HG02840 (cell line): ENCODE measurements around the gene ALK.

Experiments used
- ATAC-seq: cut with Tn5 transposase; IDR thresholded peaks from one replicate; pipeline ENCODE4 v1.9.1; 2021; ENCODE audit warnings: mild to moderate bottlenecking, moderate library complexity, moderate number of reproducible peaks; ENCODE audit not compliant: unreplicated experiment, low FRiP score

ALK gene

DNA sequence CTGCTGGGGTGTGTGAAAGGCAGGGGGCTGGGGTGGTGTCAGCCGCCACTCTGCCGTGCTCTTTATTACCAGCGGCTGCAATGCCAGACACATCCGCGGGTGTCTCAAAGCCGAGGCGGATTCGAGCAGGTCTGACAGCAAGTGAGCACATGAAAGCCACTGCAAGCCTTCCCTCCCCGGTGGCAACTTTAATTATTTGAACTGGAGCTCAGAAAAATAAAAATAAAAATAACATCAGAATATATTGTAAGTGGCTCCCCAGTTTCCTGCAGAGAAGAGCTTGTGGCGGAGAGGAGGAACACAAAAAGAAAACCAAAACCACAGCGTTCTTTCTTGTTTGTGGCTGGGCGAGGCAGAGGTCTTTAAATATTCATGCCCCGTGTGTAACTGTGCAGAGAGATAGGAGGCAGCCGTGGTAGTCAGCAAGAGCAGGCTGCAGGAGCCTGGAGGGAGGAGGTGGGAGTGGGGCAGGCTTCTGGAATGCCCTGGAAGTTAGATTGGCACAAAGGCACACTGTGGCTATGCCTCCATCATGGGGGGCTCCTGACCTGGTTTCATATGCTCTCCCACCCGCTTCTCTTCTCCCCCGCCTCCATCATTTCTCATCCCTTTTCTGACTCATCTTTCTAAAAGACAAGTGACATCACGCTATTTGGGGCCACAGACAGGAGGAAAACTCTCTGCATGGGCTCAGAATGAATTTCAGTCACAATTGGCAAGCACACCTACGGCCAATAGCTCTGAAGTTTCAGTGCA is 606.4 kb downstream of the ALK start:
- ATAC-seq, result peak; percentile 77

DNA sequence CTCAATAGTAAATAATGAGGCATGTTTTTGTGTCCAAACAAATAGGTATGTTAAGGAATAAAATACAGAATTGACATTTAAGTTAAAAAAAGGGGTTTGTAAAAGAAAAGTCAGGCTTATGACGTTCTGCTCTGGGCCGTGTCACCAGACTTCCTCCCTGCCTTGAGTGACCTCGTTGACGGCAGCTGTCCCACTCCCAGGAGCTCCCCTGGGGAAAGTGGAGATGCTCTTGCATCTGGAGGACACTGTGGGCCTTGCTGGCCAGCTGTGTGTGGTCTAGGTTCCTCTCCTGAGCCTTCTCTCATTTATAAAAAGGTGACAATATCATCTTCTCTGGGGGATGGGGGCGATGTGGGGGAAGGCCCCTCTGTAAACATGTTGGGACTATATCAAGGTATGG is 609.9 kb downstream of the ALK start:
- ATAC-seq, result no peak

DNA sequence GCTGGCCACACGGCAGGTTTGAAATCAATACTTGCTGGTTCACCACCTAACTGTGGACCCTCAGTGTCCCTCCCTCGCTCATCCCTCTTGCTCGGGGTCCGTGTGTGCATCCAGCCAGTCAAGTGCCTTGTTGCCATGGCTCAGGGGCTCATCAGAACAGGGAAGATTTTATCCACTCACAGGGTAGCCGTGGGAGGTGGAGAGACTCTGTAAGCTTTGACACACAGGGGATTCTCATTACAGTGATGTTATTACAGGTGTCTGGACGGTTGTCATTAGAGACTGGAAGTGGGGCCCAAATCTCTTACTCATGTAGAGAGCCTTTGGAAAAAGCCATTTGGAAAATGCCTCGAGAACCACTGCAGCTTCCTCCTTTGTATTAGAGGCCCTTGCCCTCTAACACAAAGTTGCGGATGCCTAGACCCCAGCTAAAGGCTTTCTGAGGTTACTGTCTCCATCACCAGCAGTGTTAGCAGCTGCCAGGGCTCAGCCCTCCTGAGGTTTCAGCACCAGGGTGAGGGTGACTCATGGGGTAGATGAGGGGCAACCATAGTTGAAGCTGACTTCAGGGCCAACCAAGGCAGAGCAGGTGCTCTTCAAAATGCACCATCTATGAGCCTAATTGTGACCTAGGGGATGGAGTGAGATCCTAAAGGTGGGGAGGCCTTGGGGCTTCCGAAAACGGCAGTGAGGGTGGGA is 610.6 kb downstream of the ALK start:
- ATAC-seq, result no peak

DNA sequence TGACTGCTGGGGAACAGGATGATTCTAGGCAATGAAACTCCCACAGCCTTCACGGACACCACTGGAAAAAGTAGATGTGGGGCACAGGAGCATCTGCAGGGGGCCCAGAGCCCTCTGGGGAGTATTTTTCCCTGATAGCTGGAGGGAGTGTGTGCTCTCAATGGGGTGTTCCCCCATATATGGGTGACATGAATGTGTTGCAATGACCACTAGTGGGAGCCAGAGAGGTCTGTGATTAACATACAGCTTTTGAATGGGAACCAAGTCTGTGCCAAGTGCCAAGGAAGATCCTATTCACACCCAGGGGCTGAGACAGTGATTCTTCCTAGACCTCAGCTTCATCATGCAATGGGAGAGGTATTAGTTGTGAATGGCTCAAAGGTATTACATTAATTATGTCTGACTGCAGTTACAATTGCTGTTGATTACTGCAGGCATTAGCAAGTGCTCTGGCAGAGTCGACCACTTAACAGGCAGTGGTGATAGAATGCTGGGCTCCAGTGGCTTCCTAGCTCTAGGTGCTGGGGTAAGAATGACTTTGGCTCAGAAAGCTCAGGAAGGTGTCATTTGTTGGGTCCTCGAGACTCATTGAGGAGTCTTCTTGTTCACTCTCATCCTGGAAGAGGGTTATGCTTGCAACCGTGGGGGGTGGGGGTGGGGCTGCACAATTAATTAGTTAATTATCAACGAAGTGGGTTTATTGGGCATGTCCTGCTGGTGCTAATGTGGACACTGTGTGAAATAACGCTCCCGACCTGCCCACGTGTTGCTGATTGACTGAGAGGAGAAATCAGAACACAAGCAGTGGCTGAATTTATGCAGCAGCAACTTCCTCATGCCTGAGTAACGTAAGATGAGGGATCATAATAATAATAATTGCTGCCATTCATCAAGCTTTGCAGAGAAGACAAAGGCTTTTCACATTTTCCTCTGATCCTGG is 612.0 kb downstream of the ALK start:
- ATAC-seq, result no peak

DNA sequence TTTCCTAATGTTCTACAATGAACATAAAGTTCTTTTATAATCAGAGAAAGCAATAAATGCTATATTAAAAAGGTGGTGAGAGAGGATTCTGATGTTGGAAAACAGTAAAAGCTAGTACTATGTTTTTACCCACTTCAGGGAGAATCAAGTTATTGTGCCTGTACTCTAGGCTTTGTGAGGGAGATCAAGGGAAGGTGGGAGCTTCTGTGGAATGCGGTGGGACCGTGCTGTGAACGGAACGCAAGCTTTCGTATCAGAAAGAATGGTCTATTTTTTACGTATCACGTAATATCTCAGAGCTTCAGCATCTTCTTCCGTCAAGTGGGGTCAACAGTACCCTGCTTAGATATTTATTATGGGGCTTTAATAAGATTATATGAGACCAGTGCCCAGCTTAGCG is 613.0 kb downstream of the ALK start:
- ATAC-seq, result no peak

DNA sequence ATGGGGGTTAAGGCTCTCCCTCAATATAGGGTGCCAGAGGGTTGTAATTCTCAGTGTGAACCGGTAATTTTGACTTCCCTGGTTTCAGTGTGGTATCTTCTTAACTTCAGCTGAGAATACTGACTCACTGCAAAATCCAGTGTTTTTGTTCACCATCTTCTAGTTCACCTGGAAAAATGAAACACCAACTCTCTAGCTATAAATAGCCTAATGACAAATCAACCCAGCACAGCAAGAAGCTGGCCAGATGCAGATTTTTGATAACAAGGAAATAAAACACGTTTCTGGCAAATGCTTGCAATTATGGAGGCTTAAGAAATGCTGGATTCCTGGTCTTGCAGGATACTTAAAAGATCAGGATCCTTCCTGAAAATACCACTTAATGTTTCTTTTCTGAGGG is 613.9 kb downstream of the ALK start:
- no peak for ATAC-seq

DNA sequence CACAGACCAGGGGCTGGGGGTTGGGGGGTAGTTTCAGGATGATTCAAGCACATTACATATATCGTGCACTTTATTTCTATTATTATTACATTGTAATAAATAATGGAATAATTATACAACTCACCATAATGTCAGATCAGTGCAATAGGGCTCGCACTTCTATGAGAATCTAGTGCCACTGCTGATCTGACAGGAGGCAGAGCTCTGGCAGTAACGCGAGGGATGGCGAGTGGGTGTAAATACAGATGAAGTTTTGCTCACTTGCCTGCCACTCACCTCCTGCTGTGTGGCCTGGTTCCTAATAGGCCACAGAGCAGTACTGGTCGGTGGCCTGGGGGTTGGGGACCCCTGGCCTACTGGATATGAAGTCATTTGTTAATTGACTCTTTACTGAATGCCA is 615.6 kb downstream of the ALK start:
- no peak for ATAC-seq

DNA sequence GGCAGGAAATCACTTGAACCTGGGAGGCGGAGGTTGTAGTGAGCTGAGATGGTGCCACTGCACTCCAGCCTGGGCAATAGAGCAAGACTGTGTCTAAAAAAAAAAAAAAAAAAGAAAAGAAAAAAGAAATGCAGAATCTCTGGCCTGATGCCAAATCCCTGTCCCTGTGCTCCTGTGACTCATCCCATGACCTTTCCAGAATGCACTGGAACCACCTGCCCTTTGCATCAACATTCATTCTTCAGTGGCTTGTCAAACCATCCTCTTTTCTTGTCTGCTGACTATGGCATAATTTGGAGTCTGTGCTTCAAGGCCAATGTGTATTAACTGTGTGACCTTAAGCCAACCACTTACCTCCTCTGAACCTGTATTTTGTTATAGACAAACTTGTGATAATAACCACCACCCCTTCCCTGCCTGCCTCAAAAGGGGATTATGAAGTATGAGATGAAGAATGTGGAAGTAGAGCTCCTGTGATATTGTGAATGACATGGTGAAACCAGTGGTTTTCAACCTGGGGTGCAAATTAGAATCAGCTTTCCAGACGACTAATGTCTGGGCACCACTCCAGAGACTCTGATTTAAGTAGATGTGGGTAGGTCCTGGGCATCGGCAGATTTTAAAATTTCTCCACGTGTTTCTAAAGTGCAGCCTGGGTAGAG is 616.9 kb downstream of the ALK start:
- no peak for ATAC-seq

DNA sequence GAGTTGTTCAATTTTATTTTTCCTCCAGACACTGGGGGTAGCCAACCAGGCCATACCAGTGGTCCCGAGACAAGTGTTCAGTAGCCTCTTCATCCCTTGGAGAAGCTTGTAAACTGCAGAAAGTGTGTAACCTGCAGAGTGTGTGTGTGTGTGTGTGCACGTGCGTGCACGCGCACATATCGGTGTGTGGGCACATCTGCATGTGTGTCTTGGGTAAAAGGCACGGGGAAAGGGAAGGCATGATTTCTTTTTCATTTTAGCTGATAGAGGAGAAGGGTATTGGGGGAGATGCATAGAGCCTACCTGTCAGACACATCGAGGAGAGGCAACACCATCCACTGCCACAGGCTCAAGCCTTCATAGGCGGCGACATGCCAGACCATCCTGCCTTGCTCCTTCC is 624.8 kb downstream of the ALK start:
- ATAC-seq, result no peak

DNA sequence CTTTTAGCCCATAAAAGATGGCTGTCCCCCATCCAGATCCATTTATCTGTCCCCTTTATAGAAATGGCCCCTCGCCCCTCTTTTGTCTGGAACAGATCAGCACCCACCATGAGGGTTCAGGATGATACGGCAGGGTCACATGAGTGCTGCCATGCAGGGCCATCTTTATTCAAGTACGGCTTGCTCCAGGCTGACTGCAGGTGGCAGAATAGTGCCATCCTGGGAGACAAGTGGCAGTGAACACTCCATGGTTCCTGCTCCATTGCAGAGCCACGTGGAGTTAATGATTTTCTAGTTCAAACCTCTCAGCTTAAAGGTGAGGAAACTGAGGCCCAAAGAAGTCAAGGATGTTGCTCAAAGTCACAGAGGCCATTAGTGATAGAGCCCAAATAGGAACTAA is 625.5 kb downstream of the ALK start:
- ATAC-seq, result no peak

DNA sequence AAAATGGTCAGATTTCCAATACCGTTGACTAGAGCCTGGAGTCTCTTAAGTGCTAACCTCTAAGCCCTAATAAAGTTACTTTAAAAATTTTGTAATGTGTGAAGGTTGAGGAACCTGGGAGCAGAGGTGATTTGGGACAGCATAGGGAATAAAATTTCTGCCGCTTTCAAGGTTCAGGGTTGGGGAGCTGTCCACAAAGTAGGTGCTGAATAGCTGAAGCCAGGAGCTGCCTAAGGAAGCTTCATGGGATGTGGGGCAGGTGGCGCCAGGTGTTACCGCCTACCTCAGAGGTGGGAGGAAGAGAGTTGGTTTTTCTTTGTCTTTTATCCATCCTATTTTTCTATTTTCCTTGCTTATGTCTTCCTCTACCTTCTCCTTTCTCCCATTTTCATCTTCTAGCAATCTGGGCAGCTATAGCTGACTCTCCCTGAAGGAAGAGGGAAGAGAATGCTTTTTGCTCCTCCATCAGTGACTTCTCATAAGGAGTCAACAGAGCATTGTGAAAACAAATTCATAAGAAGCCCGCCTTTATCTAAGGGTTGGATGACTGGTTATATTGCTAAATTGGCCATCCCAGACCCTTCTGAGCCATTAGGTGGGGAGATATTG is 627.5 kb downstream of the ALK start:
- ATAC-seq, result no peak

DNA sequence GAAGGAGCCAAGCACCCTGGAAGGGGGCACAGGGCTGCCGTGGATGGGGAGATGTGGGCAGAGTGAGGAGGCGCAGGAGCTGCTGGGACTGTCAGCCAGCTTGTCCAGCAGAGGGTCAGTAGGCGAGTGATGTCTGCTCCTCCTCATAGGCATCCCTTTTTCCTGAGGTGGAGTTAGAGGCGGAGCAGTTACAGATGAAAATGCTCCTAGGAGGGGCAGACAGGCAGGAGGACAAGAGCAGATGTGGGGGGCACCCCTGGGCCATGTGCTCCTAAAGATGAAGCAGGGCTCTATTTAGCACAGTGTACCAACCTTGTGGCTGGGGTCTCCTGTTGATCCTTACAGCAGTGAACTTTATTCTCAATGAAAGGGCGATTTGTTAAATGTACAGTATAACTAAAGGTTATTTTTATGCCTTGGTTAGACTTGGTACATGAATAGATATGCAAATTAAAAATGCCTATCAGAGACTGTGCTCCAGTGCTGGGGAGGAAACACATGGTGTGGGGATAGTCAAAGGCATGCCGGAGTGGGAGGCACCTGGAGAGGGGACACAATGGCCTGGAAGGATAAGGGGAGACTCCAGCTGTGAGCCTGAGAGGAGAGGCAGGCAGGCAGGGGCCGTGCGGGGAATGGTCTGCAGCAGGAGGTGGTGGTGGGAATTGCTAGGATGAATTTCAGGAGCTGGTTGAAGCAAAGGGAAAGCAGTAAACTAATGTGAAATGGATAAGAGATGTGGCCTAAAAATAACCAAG is 630.9 kb downstream of the ALK start:
- no peak for ATAC-seq

DNA sequence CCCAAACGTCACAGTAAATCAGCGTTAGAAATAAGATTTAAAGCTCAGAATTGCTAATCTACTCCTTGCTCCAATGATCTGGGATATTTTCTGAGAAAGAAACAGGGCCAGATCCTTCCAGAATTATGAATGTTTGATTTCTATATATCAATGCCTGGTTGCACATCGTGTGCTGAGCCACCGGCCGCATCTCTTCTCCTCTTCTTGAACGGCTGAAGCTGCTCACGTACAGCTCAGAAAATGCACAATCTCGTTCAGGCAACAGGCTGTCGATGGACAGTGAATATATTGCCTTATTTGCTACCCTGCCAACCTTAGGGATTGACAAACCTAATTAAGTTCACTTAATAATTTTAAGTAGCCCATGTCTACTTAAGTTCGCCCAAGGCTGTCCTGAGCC is 636.7 kb downstream of the ALK start:
- no peak for ATAC-seq

DNA sequence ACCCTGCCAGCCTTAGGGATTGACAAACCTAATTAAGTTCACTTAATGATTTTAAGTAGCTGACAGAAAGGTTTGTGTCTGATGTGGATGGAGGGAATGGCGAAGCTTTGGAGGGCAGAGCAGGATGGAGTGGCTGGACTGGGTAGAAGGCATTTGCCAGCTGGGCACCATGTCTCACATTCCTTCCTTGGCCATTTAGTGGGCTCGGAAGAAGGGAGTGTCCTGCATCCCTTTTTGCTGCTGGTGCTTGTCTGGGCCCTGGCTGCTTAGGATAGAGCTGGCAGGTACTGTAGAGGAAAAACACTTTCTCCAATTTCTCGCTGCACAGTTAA is 639.5 kb downstream of the ALK start:
- ATAC-seq, result no peak

DNA sequence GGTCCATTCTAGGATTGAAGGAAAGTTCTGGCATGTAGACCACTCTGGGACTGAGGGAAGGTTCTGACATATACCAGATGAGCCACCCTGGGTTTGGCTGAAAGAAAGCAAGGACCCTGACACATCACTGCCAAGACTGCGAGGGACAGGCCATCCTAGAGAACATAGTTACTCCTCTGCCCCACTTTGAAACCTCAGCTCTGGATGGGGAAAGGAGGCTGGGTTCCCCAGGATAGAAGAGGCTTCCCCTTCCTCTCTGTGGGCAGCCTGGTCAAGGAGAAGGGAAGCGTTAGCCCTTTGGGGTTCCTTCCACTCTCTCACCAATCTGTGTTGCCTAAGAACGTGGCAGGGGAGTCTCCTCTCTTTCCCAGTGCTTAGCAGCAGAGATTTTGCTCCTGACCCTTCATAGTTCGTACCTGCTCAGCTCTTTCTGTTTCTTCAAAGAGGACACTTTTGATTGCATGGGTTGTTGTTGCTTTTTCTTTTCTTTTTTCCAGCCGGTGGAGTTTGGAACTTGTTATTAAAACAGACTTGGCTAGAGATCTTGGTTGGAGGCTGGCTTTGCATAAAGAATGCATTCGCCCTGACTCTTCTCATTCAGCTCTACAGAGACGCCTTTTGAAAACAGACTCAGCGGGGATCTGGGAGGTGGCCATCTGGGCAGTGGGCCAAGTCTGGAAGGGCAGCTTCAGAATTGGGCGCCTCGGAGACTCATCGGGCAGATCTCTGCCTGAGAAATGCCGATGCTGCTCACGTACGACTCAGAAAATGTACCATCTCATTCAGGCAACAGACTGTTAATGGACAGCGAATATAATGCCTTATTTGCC is 640.1 kb downstream of the ALK start:
- ATAC-seq, result no peak

DNA sequence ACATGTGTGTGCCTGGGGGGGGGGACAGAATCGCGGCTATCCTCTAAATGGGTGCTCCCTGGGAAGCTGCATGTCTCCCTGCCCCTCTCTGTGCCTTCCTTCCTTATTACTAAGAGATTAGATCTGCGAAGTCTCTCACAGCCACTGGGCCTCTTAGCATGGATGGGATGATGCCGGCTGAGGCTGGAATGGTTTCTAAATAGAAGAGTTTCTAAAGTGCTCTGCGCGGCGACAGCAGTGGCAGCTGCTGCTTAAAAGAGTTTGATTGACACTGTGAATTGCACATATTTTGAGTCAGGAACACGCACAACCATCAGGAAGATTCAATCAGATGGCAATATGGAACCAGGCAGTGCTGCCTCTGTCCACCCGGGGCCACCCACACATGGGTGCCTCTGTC is 642.4 kb downstream of the ALK start:
- no peak for ATAC-seq

DNA sequence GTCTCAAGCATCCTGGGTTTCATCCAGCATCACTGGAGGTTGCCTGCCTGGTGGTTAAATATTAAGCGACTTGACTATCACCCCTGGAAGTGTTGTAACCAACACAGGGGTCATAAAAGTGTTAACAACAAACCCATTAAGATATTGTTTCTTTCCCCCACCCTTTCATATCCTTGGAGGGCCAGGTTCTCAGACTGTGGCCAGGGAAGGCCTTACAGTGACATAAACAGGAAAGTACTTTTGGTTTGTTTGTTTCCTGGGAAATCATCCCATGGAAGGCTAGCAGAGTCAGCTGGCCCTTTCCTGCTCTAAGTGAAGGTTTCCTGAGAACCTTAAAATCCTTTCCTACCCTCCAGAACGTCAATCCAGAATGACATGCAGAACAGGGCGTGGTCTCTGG is 645.2 kb downstream of the ALK start:
- no peak for ATAC-seq

DNA sequence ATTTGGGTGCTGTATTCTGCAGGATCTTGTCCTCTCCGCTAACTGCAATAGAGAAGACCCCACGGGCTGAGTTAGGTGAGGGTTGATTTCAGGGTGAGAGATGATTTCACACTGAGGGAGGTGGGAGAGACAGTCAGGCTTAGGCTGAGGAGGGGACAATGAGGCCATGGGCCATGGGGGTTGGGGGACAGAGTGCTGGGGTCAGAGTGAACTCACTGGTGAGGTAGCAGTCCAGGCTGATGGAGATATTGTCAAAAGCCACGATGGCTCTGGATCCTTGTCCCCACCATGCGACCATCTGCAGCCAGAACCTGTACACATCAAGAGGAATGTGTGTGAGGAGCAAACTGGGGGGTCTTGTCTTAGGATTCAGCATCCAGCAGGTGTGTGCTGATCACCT is 646.2 kb downstream of the ALK start:
- ATAC-seq, result no peak
